ENCODE results near the gene SEPTIN5.

SEPTIN5 gene

GRCh38 chr22:19733755-19734154, 19.5 kb downstream of the SEPTIN5 start:
- no peak for DNase-seq (ENCODE audit: low spot score)

- DNase-seq (ENCODE audit: low spot score): no peak
Measured at GRCh38 chr22:19734163-19734562, 19.9 kb downstream of the SEPTIN5 start.

- DNase-seq (ENCODE audit: low spot score): no peak
Measured at GRCh38 chr22:19734837-19735382, 20.6 kb downstream of the SEPTIN5 start.

- no peak for DNase-seq (ENCODE audit: low spot score)
Measured at GRCh38 chr22:19735665-19736510, 21.6 kb downstream of the SEPTIN5 start.

- DNase-seq (ENCODE audit: low spot score): no peak
Measured at GRCh38 chr22:19737846-19738663, 23.8 kb downstream of the SEPTIN5 start.

GRCh38 chr22:19738664-19739447, 24.6 kb downstream of the SEPTIN5 start:
- DNase-seq (ENCODE audit: low spot score): no peak

- no peak for DNase-seq (ENCODE audit: low spot score)
Measured at GRCh38 chr22:19739448-19739895, 25.2 kb downstream of the SEPTIN5 start.

- DNase-seq (ENCODE audit: low spot score): no peak
Measured at GRCh38 chr22:19739911-19740449, 25.7 kb downstream of the SEPTIN5 start.

GRCh38 chr22:19740586-19740985, 26.3 kb downstream of the SEPTIN5 start:
- no peak for DNase-seq (ENCODE audit: low spot score)

GRCh38 chr22:19741053-19741452, 26.8 kb downstream of the SEPTIN5 start:
- no peak for DNase-seq (ENCODE audit: low spot score)

- no peak for DNase-seq (ENCODE audit: low spot score)
Measured at GRCh38 chr22:19742160-19743066, 28.1 kb downstream of the SEPTIN5 start.

- DNase-seq (ENCODE audit: low spot score): no peak
Measured at GRCh38 chr22:19743081-19743480, 28.8 kb downstream of the SEPTIN5 start.

GRCh38 chr22:19743651-19744050, 29.3 kb downstream of the SEPTIN5 start:
- DNase-seq (ENCODE audit: low spot score): no peak

- DNase-seq (ENCODE audit: low spot score): no peak
Measured at GRCh38 chr22:19744350-19745006, 30.2 kb downstream of the SEPTIN5 start.

GRCh38 chr22:19745155-19746101, 31.1 kb downstream of the SEPTIN5 start:
- no peak for DNase-seq (ENCODE audit: low spot score)

- no peak for DNase-seq (ENCODE audit: low spot score)
Measured at GRCh38 chr22:19746726-19747125, 32.4 kb downstream of the SEPTIN5 start.

GRCh38 chr22:19747551-19747950, 33.2 kb downstream of the SEPTIN5 start:
- DNase-seq (ENCODE audit: low spot score): no peak

- DNase-seq (ENCODE audit: low spot score): no peak
Measured at GRCh38 chr22:19748139-19748538, 33.8 kb downstream of the SEPTIN5 start.
